Hematopoietic multipotent progenitor cell (in vitro differentiated cells): Measurements from ENCODE around the gene GPC6. TPM values are rescaled to one million over a fixed set of nuclear protein-coding genes. Genes with fewer than 3 reads are reported as not detected.

Source experiments
- DNase-seq, 3 donors: peaks; one replicate each; pipeline ENCODE4 v3.0.0-alpha.2; 2011 to 2015; ENCODE audit warnings: low read depth in 2 of 3, low spot score in 2 of 3
- total RNA-seq: library from RNA; depleted of rRNA; stranded (reverse); fragments of >200 nt; gene quantifications from one replicate; pipeline ENCODE4 v1.2.3, GENCODE V29; 2012

Gene GPC6
- total RNA-seq, 1 donor: 0.54 TPM

DNA sequence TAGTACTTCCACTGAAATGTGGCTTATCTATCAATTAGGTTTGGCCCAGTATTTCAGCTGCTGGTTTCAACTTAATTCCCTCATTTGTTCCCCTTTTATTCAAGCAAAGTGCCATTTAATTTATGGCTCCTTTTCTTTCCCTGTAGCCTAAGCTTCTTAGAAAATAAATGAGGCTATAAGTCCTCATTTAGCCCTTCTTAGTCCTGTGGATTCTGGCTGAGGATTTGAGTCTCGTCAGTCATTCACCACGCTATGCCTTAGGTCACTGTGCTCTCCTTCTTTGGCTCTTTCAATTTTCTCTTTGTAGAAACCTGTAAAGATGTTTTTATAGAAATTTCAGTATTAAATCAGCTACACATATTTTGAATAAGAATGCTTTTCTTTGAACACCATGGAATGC, 579.1 kb downstream of the GPC6 start:
- no peak for DNase-seq

DNA sequence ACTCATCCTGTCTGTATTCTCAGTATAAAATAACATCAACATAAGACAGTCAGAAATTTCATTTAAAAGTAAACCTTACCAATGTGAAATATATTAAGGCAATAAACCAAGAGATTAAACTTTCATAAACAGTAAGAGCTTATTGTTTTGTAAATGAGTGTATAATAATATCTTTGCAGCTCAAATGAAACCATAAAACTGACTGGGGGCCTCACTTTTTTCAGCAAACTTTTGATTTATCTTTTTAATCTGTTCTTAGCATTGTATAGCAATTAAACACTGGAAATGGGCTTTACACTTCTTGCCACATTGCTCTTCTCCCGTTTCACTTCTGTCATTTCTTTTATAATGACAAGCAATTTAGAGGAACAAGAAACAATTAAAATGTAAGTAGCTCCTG, 580.3 kb downstream of the GPC6 start:
- no peak for DNase-seq

DNA sequence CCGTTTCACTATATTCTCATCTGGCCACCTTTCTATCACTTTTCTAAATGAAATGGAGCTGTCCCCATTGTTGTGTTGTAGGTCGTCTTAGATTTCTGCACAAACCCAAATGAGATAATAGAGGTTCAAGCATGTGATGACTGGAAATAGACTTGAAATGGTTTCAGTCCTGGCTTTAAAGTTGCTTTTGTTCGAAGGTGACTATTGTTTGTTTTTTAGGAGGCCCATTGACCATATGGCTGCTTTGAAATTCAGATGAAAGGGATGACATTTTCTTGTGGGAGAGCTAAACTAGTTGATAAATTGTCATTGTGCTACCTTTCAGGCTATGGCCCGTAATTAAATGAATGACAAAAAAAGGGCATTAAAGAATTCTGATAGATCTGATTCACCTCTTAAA, 583.7 kb downstream of the GPC6 start:
- DNase-seq: no peak

DNA sequence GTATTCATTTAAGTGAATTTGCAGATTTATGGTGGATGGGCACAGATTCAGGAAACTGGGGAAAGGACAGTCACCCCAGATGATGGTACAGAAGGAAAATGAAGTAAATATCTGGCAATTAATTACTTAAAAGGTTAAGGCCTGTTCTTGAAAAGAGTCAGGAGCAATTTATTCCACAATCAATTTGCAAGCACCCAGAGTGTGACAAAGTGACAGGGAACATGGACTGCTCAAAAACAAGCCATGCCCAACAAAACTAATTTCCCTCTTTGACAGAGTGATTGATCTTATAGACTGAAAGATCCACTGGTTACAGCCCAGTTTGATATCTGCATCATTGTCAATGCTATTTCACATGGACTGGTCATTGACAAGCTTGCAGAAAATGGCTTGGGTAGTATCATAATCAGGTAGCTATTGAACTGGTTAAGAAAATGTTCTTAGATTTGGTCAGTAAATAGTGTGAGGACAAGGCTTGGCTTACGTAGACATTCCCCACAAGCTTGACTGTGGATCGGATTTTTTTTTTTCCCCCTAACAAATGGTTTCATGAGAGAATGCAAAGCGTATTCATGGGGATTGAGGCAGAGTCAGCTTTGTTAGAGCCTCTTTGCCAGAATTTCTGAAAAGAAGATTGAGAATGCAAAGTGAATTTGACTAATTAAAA, 584.6 kb downstream of the GPC6 start:
- no peak for DNase-seq

DNA sequence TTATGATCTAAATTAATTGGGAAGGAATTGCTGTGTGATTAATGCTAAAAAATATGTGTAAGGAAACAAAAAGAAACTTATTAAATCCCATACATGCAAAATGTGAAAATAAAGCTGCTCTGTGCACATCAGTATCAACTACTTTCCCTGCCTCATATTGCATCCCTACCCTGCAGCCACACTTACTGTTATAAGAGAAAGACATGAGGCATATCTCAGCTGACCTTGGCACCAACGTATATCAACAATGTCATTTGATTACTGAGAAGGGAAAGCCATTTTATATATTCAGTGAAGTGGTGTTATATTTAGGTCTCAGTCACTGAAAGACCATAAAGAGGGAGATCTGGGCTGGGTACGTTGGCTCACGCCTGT, 585.1 kb downstream of the GPC6 start:
- no peak for DNase-seq

DNA sequence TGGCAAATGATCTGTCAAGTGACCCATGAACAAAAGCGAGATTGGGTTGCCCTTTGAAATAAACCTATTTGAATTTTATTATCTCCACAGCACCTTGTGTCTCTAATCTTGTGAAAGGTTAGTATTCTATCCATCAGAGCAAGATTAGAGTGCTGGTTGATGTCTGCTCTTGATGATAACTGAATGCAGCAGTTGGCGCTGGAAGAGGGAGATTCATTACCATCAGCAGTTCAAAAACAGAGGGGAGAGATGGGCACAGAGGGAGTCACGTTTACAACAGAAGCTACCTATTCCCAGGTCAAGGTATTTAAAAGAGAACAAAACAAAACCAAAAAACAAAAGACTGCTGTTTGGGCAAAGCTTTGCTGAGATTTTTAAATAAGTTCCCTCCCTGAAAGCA, 588.1 kb downstream of the GPC6 start:
- DNase-seq: no peak

DNA sequence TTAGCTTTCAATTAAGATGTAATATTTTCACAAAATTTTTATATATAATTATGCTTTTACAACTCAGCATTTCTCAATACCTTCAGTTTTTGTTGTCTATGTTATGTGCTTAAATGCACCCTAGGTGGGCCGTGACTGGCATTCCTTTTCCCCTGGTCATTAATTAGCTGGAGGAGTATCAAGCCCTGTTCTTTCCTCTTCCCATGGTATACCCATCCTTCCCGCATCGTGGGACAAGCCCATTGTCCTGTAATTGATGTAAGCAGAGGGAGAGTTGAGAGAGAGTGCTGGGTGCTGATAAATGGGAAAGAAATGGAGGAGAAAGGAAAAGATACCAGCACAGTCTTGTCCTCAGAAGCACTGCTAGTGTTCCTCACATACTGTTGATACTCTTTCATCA, 591.7 kb downstream of the GPC6 start:
- no peak for DNase-seq

DNA sequence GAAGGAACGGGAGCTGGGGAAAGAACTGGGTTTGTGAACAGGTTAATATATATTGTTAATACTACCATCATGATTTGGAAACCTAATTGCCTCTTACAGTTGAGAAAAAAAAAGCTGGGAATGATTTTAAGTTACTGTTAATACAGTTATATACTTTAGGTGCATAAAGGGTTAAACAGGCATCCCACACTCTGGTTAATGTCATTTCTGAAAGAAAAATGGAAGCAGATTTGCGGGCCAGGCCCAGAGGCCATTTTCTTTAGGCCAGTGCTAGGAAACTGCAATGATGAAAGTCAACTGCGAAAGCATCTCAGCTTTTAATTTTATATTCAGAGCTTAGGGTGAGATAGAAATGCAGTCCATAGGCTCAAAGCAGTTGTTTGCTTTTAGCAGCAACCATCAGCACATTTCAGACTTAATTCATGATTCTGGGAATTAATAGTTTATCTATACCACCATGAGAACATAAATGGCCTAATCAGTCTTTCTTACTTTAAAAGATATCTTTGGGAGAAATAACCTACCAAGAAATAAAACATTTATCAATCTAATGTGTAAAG, 592.8 kb downstream of the GPC6 start:
- DNase-seq: no peak

DNA sequence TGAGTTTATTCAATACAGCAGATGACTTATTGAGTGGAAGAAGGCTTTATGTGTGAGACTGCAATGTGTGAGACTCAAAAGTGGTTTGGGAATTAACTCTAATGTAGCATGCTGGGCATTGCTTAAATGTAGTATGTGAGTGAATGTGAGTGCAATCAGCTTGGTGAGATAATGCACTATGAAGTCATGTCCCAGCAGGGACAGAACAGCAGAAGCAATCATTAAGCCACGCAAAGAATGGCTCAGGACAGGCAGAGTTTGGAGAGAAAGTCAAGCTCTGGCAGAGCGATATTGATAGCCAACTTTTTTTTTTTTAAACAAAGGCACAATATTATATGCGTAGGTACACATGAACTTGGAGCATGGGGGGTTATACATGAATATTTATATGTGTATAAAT, 597.7 kb downstream of the GPC6 start:
- no peak for DNase-seq

DNA sequence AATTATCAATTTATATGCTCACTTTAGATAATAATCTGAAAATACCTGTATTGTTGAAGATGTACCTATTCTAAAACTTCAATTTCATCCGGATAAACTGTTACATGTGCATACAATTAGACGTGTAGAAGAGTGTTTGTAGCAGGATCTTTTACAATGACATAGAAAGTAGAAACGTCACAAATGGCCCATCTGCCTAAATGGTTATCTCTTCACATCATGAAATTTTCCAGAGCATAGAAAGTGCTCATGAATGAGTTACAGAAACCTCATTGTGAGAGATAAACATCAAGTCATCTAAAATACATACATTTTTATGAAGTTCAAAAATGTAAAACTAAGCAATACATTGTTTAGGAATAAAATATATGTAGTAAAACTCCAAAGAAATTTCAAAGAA, 607.4 kb downstream of the GPC6 start:
- DNase-seq: no peak

DNA sequence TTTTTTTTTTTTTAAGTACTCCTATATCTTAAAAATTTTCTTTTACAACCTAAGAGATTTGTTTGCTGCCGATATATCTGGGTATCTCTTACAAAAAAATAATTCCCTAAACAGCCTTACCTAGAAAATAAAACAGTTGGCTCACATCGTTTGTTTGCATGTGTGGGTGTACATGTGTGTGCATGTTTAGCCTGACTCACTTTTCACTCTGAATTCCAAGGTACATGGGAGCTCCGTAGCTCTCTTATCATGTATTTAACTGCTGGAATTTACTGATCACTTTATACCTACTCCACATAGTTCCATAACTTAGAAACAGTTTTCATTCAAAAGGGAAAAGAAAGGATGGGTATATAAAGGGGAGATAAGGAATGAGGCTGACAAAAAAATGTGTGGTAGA, 616.5 kb downstream of the GPC6 start:
- no peak for DNase-seq

DNA sequence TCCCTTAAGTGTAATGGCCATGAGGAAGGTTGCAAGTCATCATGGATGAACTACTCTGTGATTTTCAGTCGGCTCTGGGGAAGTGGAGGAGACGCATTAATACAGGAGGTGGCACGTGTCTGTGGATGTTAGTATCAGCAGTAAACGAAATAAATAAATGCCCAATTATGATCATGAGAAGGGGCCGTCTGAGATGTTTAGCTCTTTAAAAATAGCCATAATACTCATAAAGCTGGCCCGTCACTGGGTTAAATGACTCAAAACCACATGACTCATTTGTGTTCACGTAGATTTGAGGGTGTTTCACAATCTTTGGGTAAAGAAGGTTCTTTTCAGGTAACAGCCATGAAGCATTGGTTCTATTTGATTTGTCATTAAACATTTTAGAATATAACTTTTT, 620.6 kb downstream of the GPC6 start:
- no peak for DNase-seq

DNA sequence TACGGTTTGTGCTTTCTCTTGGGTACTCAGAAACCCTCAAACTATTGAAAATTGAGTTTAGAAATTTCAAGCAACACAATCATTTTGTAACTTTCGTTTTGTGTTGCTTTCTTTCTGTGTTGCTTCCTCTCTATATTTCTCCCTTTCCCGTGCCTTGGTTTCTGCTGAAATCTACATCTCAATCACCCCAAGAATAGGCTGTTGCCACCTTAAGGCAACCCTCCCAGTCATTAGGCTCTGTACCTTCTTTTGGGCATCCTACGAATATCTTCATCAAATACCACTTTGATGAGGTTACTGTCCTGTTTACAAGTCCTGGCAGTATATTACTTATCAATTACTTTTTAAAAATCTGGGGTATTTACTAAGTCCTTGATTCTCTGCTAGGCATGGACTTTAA, 621.6 kb downstream of the GPC6 start:
- DNase-seq: no peak

DNA sequence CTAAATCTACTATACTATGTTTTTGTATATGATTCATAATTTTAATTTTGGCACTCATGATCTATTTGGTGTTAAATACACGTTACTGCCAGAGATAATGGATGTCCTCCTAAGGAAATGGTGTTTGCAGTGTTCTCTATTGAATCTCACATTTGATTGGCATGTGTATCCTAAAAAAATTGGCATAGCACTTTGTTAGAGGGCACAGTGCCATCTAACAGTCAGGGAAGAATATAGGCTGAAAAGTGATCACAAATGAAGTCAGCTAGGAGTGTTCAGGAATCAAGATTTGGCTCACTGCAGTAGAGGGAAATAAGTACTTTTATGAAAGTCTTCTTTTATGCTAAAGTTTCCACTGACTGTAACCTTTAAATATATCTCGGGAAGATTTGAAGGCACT, 624.6 kb downstream of the GPC6 start:
- no peak for DNase-seq

DNA sequence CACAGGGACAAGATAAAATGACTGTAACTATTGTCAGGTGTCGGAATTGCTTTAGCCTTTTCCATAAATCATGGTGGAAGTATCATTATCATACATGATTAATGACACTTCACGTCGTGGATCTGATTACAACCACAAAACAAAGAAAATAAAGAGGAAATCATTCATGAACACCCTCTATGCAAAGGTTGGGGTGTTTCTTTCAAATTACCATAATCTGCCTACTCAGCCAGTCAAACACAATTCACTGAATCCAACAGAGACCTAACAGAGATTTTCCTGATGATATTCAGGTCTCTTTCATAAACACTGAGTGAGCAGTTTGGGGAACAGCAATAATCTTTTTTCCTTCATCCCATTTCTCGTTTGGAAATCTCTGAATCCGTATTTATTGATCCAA, 627.3 kb downstream of the GPC6 start:
- no peak for DNase-seq

DNA sequence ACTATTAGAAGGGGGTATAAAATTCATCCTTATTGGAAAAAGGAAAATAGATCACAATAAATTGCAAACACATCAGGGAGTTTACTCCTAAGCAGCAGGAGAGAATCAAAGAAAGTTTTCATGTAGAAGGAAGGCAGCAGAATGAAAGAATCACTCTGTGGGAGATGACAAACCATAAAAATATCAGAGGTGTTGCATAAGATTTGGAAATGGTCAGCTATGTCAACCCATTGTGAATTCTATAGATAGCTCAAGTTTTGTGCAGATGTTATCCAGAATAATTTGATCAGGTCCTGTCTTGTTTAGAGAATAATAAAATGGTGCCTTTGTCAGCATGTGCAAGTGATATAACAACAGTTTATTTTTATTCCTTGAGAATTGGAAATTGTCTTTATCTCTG, 630.5 kb downstream of the GPC6 start:
- no peak for DNase-seq

DNA sequence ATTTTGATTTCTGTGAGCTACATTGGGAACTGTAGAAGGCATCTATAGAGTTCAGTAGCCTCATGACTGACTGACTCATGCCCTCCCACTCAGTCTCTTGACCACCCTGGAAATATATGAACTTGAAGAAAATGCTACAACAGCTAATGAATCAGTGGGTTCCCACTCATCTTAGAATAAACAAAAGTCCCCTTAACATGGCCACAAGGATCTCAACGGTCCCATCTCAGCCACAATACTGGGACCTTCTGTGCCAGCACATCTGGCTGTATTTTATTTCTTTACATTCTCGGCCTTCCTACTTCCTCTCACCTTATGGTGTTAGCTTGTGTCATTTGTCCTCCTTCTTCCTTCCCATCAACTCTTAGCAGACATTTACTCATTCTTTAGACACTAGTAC, 633.1 kb downstream of the GPC6 start:
- DNase-seq: no peak

DNA sequence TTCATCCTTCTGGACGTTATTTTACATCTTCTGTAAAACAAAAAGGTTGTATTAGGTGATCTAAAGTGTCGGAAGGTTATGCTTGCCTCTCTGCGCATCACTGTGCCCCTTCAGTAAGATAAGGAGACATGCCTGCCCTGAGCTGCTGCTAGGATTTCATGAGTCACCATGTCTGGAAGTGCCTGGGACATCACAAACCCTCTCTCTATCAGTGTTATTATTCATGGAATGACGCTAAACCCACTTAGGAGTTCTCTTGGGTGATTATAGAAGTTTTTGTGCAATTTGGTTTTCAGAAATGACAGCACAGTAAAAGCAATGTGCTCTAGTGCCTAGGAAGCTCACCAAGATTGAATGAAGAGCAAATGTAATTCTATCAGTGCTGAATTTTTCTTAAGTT, 635.2 kb downstream of the GPC6 start:
- no peak for DNase-seq

DNA sequence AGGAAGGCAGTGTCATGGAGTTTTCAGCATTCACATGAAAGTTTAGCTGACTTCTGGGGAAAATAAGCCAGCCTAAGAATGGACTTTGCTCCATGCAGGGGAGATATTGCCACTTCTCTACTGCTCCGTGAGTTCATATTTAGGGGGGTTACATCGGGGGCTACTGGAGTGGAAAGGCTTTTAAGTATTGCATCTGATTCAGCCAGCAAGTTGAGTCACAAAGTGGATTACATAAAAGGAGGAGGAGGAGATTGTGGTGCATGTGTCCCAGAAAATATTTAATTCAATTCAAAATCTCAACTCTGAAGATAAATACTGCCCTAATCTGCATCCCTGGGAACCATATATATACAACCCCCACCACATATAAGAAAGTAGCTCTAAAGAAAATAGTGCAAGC, 635.7 kb downstream of the GPC6 start:
- no peak for DNase-seq

DNA sequence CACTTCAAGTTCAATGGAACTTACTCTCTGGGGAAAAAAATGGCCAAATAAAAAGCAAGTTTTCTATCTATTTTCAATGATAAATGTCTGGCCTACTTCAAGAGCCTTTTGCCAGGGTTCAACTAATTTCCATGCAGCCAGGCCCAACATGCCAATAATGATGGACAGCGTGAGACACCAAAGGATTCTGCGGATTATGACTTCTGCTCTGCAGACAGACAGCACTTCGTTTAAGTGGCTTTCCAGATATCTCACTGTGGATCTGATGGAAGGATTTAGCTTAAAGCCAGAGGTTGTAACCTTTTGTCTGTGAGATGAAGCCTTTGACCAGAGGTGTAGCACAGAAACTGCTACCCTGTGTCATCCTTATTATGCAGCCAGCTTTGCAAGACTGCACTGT, 638.6 kb downstream of the GPC6 start:
- DNase-seq: no peak

DNA sequence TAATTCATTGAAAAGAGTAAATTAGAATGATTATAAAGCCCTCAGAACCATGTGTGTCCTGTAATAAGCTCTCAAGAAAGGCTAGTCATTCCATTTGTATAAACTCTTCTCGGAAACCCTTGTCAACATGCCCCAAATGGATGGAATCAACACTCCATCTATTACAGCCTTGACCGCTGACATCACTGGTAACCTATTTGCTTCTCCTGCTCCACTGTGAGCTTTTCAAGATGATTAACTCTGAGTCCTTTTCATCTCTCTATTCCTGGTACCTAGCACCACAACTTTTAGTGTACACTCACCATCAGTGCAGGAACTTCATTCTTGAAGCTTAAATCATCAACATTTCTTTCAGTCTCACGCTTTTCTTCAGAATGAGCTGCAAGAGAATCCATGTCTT, 640.9 kb downstream of the GPC6 start:
- no peak for DNase-seq

DNA sequence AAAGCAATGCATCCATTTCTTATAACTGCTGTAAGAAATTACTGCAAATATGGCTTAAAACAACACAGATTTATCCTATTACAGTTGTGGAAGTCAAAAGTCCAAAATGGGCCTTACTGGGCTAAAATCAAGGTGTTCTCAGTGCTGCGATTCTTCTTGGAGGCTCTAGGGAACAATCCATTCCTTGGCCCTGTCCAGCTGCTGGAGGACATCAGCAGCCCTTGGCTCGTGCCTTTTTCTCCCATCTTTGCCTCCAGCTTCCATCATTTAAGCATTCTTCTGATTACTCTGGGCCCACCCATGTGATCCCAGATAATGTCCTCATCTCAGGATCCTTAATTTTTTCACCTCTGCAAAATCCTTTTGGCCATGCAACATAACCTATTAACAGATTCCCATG, 645.8 kb downstream of the GPC6 start:
- no peak for DNase-seq

DNA sequence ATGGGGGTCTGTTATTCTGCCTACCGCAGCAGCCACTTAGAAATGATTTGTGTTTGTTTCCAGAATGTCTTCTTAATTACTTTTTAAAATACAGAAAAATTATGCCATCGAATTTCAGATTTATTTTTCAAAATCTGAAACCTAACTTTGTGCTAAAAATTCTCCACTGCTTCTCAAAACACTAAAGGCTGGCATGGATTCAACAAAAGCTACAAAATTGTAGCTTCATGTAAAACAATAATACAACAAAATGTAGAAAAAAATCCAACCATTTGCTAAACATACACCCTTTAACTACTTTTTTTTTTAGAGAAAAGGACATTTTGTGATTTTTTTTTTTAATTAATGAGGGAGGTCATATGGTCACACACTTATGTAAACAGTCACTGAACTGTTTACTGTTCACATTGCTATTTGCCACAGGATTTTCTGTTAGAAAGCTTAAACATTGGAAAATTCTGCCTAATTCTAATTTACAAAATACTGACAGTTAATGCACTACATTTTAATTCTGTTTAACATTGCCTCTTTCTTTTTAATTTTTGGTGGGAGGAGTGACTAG, 646.3 kb downstream of the GPC6 start:
- no peak for DNase-seq
